ENCODE results near the gene WASHC2C.
"Not testable (repeated sequence)": the region's sequence is repeated elsewhere in the genome, so short reads cannot be mapped to it uniquely, and the experiment has no call there.

GRCh38 chr10:45794761-45795160, 67.7 kb downstream of the WASHC2C start:
- TF ChIP-seq, protein P1, sequence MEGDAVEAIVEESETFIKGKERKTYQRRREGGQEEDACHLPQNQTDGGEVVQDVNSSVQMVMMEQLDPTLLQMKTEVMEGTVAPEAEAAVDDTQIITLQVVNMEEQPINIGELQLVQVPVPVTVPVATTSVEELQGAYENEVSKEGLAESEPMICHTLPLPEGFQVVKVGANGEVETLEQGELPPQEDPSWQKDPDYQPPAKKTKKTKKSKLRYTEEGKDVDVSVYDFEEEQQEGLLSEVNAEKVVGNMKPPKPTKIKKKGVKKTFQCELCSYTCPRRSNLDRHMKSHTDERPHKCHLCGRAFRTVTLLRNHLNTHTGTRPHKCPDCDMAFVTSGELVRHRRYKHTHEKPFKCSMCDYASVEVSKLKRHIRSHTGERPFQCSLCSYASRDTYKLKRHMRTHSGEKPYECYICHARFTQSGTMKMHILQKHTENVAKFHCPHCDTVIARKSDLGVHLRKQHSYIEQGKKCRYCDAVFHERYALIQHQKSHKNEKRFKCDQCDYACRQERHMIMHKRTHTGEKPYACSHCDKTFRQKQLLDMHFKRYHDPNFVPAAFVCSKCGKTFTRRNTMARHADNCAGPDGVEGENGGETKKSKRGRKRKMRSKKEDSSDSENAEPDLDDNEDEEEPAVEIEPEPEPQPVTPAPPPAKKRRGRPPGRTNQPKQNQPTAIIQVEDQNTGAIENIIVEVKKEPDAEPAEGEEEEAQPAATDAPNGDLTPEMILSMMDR (IDR thresholded peaks at IDR 0.05), result not testable (repeated sequence)
- TF ChIP-seq POLR2A (IDR thresholded peaks at IDR 0.05), result not testable (repeated sequence)

Data from vagina (tissue), 2 donors.